Right lung (tissue), 5 donors: Measurements from ENCODE around the gene GTSE1. TPM values are rescaled to one million over a fixed set of nuclear protein-coding genes. Genes with fewer than 3 reads are reported as not detected.

ENCODE experiments used
- DNase-seq, 2 donors: peaks; one replicate each; pipeline ENCODE4 v3.0.0-alpha.2; 2013
- polyA plus RNA-seq, 5 donors: library from polyadenylated mRNA; unstranded; fragments of 120-200 nt; gene quantifications; one replicate each; pipeline versions ENCODE4 v1.2.1 to v1.2.3, GENCODE V29; 2013; ENCODE audit warnings: inconsistent platforms in 1 of 5, low replicate concordance in 1 of 5; ENCODE audit not compliant: insufficient read length in 5 of 5, insufficient read depth in 1 of 5

The GTSE1 gene
- polyA plus RNA-seq, 5 donors = 11.9 to 30.5 (median 16.3) TPM

GRCh38 chr22:46377525-46378425, 81.1 kb downstream of the GTSE1 start:
- DNase-seq = no peak

- DNase-seq = no peak
Measured at GRCh38 chr22:46378426-46379065, 81.9 kb downstream of the GTSE1 start.

GRCh38 chr22:46379066-46379930, 82.6 kb downstream of the GTSE1 start:
- DNase-seq = peak in 1 of 2 donors; percentile 45

GRCh38 chr22:46380069-46380468, 83.4 kb downstream of the GTSE1 start:
- DNase-seq = no peak

Other genes with a start within 250 kb of the GTSE1 start
- gene PPARA, start 146.3 kb upstream of the GTSE1 start, polyA plus RNA-seq = 10 to 100 TPM; 11.8 to 14.8 (median 14.1) TPM
- gene CDPF1, start 46.6 kb upstream of the GTSE1 start, polyA plus RNA-seq = 10 to 100 TPM in 4 of 5 donors, 1 to 10 TPM in 1; 9.5 to 15.0 (median 13.0) TPM
- gene PKDREJ, start 33.5 kb upstream of the GTSE1 start, polyA plus RNA-seq = under 1 TPM; 0.37 to 0.60 (median 0.47) TPM
- 10 to 100 TPM; 29.4 to 40.5 (median 34.1) TPM for gene TTC38, start 28.9 kb upstream of the GTSE1 start, polyA plus RNA-seq
- gene TRMU, start 38.8 kb downstream of the GTSE1 start, polyA plus RNA-seq = 10 to 100 TPM; 37.6 to 51.9 (median 43.9) TPM
- gene CELSR1, start 240.8 kb downstream of the GTSE1 start, polyA plus RNA-seq = 10 to 100 TPM; 22.6 to 40.5 (median 26.4) TPM